Activated T-cell treated with anti-CD3 and anti-CD28 coated beads, Interleukin-2, amount 50 U/mL, for 72 hours (primary cell): ENCODE data around the gene MLH3. TPM values are rescaled to one million over a fixed set of nuclear protein-coding genes. Genes with fewer than 3 reads are reported as not detected.

ENCODE experiments used
- ATAC-seq, 2 donors: fragments of 150-1000 bp; cut with Tn5 transposase; replicated peaks in 1 of 2; 2 replicates each; pipeline ENCODE4 v1.10.0; 2021; ENCODE audit warnings: moderate library complexity in 2 of 2, mild to moderate bottlenecking in 1 of 2
- DNase-seq, 2 donors: peaks; one replicate each; pipeline ENCODE4 v3.0.0; 2021 to 2022; ENCODE audit warnings: mixed read lengths in 1 of 2
- H3K27ac Mint-ChIP-seq: one replicate; pipeline ENCODE4 v1.8.0; 2022; ENCODE audit warnings: mild to moderate bottlenecking, moderate library complexity, mixed read lengths
- H3K27me3 Mint-ChIP-seq: one replicate; pipeline ENCODE4 v1.8.0; 2022; ENCODE audit warnings: low read depth, mixed read lengths
- H3K36me3 Mint-ChIP-seq, 2 donors: one replicate each; pipeline ENCODE4 v1.8.0; 2022; ENCODE audit warnings: mixed read lengths in 2 of 2, mild to moderate bottlenecking in 1 of 2; ENCODE audit not compliant: insufficient read depth in 2 of 2
- H3K4me1 Mint-ChIP-seq: one replicate; pipeline ENCODE4 v1.8.0; 2022; ENCODE audit warnings: low read depth, mixed read lengths
- H3K4me3 Mint-ChIP-seq, 2 donors: one replicate each; pipeline ENCODE4 v1.8.0; 2022; ENCODE audit warnings: mild to moderate bottlenecking in 2 of 2, mixed read lengths in 2 of 2, moderate library complexity in 2 of 2
- H3K9me3 Mint-ChIP-seq, 2 donors: one replicate each; pipeline ENCODE4 v1.8.0; 2022; ENCODE audit warnings: mixed read lengths in 2 of 2
- total RNA-seq, 2 donors: library from RNA; stranded (reverse); gene quantifications; one replicate each; pipeline ENCODE4 v1.2.3, GENCODE V29; 2022

Gene MLH3
- total RNA-seq, 2 donors from 2014 or later: 16.9 to 19.3 TPM

DNA sequence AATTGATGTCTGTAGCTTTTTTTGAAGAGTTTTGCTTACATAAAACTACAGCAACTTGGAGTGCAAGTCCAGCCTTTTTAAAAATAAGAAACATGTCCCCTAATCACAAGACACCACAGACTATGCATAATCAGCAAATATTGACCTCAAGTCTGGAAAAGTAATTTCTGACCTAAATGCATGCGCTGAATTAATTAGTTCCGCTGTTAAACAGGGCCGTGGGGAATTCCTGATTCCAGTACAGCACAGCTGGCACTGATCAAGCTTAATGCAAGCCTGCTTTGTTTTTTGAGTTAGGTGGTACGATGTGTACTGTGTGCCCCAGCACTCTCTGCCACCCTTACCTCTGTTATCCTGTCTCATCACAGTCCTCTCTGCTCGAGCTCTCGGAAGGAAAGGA lies 9.2 kb downstream of the MLH3 start:
- no peak for DNase-seq
- H3K27me3 Mint-ChIP-seq: no peaks in the 10 kb centered on the region
- no peak for ATAC-seq
- H3K4me3 Mint-ChIP-seq: no peak overlapping the region
- H3K4me1 Mint-ChIP-seq: peaks cover 30% of the 10 kb centered on the region
- no peak overlapping the region for H3K27ac Mint-ChIP-seq
- peaks cover 1 to 6% of the 10 kb centered on the region in 2 donors for H3K36me3 Mint-ChIP-seq
- H3K9me3 Mint-ChIP-seq: no peaks in the 10 kb centered on the region

DNA sequence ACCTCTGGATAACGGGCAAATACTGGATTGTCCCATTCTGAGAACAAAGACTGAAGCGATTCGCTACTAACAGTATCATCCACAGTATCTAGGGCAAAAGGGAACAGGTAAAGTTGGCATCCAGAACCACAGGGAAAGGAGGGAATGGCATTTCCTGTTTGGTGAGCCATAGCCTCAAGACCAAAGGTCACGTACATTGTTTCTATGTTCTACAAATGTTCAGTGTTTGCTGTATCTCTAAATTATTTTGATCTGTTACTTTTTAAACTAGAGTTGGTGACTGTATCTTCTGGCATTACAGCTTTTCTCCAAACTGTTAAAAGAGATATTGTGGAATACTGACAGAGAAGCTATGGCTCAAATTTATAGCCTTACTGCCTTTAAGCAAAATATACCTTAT lies 9.7 kb downstream of the MLH3 start:
- no peak for DNase-seq
- Mint-ChIP-seq H3K36me3 (peaks cover 4 to 8% of the 10 kb centered on the region in 2 donors), H3K9me3 (no peaks in the 10 kb centered on the region), H3K27me3 (no peaks in the 10 kb centered on the region), H3K4me1 (peaks cover 25% of the 10 kb centered on the region), H3K27ac (no peak overlapping the region), H3K4me3 (no peak overlapping the region)
- ATAC-seq: no peak

DNA sequence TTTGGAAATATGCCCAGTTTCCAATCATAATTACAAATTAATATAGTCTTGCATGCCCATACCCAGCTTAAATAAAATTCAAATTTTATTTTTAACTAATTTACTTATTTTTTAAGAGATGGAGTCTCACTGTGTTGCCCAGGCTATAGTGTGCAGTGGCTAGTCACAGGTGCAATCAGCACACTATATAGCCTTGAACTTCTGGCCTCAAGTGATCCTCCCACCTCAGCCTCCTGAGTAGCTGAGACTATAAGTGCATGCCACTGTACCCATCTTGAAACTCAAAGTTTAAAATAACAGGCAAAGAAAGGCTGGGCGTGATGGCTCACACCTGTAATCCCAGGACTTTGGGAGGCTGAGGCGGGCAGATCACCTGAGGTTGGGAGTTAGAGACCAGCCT lies 10.3 kb downstream of the MLH3 start:
- no peaks in the 10 kb centered on the region for H3K27me3 Mint-ChIP-seq
- peaks cover 19% of the 10 kb centered on the region for H3K4me1 Mint-ChIP-seq
- H3K27ac Mint-ChIP-seq: no peak overlapping the region
- H3K36me3 Mint-ChIP-seq: peaks cover 6% of the 10 kb centered on the region in 2 donors
- ATAC-seq (no peak), DNase-seq (no peak)
- no peaks in the 10 kb centered on the region for H3K9me3 Mint-ChIP-seq
- H3K4me3 Mint-ChIP-seq: no peak overlapping the region

DNA sequence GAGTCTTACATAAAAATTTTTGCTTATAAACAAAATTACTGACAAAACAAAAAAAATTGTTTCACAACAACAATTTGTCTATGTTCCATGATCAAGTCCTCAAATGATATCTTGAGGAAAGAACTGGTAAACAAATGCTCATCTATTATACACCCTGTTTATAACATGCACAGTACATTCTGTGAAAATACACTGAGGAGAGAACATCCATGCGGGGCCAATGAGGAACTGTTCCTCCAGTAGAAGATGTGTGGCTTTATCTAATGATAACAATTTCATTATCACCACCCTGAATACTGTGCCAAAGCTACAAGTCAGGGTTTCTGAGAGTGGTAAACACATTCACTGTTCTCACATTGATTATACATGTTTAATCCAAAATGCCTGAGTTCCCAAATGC lies 10.8 kb downstream of the MLH3 start:
- no peaks in the 10 kb centered on the region for H3K27me3 Mint-ChIP-seq
- no peak overlapping the region for H3K4me3 Mint-ChIP-seq
- no peak overlapping the region for H3K27ac Mint-ChIP-seq
- peaks cover 14% of the 10 kb centered on the region for H3K4me1 Mint-ChIP-seq
- H3K9me3 Mint-ChIP-seq: no peaks in the 10 kb centered on the region
- ATAC-seq: no peak
- peaks cover 6% of the 10 kb centered on the region in 2 donors for H3K36me3 Mint-ChIP-seq
- DNase-seq: no peak

DNA sequence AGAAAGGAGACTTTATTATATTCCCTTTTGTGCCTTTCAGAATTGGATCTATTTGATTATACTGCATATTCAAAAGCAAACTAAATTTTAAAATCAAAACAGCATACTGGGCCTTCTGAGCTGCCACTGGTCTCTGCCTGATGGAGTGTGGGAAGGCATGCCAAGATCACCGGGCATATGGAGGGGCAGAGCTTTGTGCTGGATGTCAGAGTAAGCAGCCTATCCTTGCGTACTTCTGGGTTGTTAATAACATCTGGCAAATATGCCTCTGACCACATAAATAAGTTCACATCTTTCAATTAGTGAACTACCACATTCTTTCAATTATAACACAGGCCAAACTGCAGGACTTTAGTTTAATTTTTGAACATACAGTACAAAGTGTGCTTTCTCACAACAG lies 18.3 kb downstream of the MLH3 start:
- H3K4me1 Mint-ChIP-seq: no peaks in the 10 kb centered on the region
- DNase-seq (no peak), ATAC-seq (no peak)
- H3K36me3 Mint-ChIP-seq: peaks cover 4 to 14% of the 10 kb centered on the region in 2 donors
- no peak overlapping the region for H3K27ac Mint-ChIP-seq
- H3K4me3 Mint-ChIP-seq: no peak overlapping the region
- H3K9me3 Mint-ChIP-seq: no peaks in the 10 kb centered on the region
- H3K27me3 Mint-ChIP-seq: no peaks in the 10 kb centered on the region

DNA sequence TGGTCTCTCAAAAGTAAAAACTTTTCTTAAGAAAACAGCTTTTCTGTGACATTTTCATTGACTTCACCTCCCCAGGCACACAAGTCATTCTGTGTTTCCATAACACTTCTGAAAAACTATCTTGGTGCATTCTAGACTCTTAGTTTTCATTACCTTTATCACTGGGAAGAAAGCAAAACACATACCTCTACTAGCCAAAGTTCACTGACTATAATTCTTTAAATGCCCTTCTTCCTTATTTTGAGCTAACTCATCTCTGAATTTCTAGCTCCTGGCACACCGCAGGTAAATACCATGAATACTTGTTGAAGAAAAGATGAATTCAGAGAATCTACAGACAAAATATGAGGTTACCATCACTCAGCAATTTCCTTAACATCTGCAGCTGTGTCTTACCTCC lies 21.1 kb downstream of the MLH3 start:
- peaks cover 0 to 10% of the 10 kb centered on the region in 2 donors for H3K36me3 Mint-ChIP-seq
- peak overlapping the region; percentile 34 for H3K27ac Mint-ChIP-seq
- ATAC-seq: no peak

DNA sequence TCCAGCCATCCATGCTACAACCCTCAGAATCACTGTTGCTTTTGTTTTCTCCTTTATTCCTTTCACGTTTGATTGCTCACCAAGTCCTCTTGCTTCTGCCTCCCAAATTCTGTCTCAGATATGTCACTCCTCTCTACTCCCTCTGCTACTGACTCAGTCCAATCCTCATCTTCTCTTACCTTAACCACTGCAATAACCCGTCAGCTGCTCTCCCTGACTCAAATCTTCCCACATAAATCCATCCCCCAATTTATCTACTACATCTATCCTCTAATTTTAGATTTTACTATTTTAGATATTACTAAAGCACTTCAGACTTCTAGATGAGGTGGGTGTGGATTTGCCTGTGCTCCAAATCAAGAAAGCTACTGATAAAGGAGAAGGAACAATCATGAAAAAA lies 25.4 kb downstream of the MLH3 start:
- Mint-ChIP-seq H3K4me1 (no peaks in the 10 kb centered on the region), H3K27ac (no peak overlapping the region), H3K4me3 (no peak overlapping the region), H3K9me3 (no peaks in the 10 kb centered on the region), H3K36me3 (peaks cover 2 to 10% of the 10 kb centered on the region in 2 donors), H3K27me3 (no peaks in the 10 kb centered on the region)
- ATAC-seq: no peak
- no peak for DNase-seq

More for the DNA sequence above, 21.1 kb downstream of the MLH3 start:
- Mint-ChIP-seq H3K4me3 (no peak overlapping the region), H3K4me1 (no peaks in the 10 kb centered on the region), H3K27me3 (no peaks in the 10 kb centered on the region), H3K9me3 (no peaks in the 10 kb centered on the region)
- no peak for DNase-seq

DNA sequence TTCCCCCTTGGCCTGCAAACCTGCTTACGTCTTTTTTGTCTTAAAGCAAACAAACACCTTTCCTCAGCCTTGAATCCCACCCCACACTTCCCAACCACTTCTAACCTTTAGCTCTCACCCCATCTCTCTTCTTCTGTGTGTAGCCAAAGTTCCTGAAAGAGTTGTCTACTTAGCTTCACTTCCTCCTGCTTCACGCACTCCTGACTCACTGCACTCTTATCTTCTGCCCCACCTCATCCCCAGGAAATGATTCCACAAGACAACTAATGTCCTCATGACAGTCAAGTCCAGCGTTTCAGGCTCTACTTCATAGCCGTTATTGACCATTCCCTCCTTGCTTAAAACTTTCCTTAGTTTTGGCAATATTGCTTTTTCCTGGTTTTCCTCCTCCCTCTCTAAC lies 26.2 kb downstream of the MLH3 start:
- DNase-seq: no peak
- no peak overlapping the region for H3K4me3 Mint-ChIP-seq
- H3K27me3 Mint-ChIP-seq: no peaks in the 10 kb centered on the region
- ATAC-seq: no peak
- no peaks in the 10 kb centered on the region for H3K9me3 Mint-ChIP-seq
- no peaks in the 10 kb centered on the region for H3K4me1 Mint-ChIP-seq
- no peak overlapping the region for H3K27ac Mint-ChIP-seq
- H3K36me3 Mint-ChIP-seq: peaks cover 4 to 9% of the 10 kb centered on the region in 2 donors

DNA sequence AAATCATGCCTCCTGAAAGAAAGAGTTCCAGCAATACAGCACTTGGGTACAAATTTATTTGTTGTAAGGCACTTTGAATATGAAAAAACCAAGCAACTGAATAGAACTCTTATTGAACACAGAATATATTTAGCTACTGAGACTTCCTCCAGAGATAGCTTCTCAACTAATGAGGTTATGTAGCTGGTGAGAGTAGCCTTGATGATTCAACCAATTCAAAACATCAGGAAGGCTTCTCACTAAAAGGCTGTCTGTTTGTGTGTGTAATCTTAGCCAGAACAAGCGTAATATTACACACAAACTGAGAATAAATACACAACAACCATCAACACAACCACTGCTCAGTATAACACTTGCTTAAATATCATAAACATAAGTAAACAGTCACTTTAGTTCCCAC lies 28.2 kb downstream of the MLH3 start:
- Mint-ChIP-seq H3K4me3 (no peak overlapping the region), H3K4me1 (no peaks in the 10 kb centered on the region), H3K27ac (no peak overlapping the region), H3K27me3 (no peaks in the 10 kb centered on the region), H3K9me3 (no peaks in the 10 kb centered on the region), H3K36me3 (peaks cover 4 to 10% of the 10 kb centered on the region in 2 donors)
- ATAC-seq (no peak), DNase-seq (no peak)

DNA sequence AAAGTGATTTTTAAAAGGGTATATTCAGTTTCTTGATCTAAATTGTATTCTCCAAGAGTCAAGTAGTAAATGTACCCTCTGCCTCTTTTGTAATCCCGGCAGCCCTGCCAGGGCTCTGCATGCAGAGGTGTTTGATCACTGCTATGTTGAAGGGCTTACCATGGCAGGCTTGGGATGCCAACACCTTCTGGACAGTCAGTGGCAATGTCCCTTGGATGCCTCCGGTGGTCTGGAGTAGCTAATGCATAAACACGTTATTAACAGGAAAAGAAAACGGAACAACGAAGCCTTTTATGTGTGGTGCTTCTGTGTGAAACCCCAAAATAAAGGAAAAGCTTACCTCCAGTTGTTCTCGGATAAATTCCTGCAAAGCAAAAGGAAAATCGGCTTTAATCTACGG lies 28.6 kb downstream of the MLH3 start:
- no peak for DNase-seq
- no peaks in the 10 kb centered on the region for H3K27me3 Mint-ChIP-seq
- no peaks in the 10 kb centered on the region for H3K9me3 Mint-ChIP-seq
- no peak overlapping the region for H3K27ac Mint-ChIP-seq
- no peak overlapping the region for H3K4me3 Mint-ChIP-seq
- peaks cover 4 to 10% of the 10 kb centered on the region in 2 donors for H3K36me3 Mint-ChIP-seq
- no peak for ATAC-seq
- H3K4me1 Mint-ChIP-seq: no peaks in the 10 kb centered on the region

DNA sequence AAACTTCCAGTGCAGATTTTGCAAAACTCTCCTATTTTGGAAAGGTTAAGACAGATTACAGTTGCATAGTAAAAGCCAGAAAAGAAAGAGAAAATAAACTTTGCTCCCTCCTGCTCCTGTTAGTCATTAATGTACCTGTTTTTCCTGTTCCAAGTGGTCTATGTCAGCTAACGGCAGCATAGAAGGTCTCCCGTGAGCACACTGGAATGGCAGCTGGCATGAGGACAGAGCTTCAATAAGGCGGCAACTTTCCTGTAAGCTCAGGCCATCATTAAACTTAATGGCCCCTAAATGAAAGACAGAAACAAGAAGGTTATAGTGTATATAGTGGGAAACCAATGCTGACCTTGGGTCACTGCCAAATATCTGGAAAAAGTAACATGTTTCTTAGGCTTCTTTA lies 32.6 kb downstream of the MLH3 start:
- ATAC-seq (no peak), DNase-seq (no peak)
- H3K27ac Mint-ChIP-seq: no peak overlapping the region
- H3K27me3 Mint-ChIP-seq: no peaks in the 10 kb centered on the region
- no peaks in the 10 kb centered on the region for H3K9me3 Mint-ChIP-seq
- H3K36me3 Mint-ChIP-seq: peaks cover 4 to 17% of the 10 kb centered on the region in 2 donors
- no peaks in the 10 kb centered on the region for H3K4me1 Mint-ChIP-seq
- H3K4me3 Mint-ChIP-seq: no peak overlapping the region

DNA sequence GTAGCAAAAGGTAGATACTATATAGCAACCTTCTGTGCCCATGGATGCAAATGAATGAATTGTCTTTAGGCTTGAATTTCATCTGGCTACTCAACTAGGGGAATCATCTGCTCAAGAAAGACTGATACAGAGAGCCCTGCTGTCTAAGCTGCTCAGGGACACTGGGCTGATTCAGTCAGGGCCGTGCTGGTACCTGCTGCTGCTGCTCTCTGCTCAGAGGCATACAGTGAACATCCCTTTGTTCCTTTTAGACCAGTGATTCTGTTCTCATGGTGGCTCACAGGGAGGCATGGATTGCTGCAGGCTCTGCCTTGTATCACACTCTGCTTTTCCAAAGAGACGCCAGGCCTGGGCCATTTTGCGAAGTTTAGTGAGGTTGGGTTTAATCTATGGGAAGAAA lies 34.5 kb downstream of the MLH3 start:
- ATAC-seq: no peak
- H3K36me3 Mint-ChIP-seq: peaks cover 3 to 18% of the 10 kb centered on the region in 2 donors
- H3K9me3 Mint-ChIP-seq: no peaks in the 10 kb centered on the region
- no peak overlapping the region for H3K4me3 Mint-ChIP-seq
- no peaks in the 10 kb centered on the region for H3K27me3 Mint-ChIP-seq
- no peak for DNase-seq
- H3K4me1 Mint-ChIP-seq: peaks cover 4% of the 10 kb centered on the region
- no peak overlapping the region for H3K27ac Mint-ChIP-seq

DNA sequence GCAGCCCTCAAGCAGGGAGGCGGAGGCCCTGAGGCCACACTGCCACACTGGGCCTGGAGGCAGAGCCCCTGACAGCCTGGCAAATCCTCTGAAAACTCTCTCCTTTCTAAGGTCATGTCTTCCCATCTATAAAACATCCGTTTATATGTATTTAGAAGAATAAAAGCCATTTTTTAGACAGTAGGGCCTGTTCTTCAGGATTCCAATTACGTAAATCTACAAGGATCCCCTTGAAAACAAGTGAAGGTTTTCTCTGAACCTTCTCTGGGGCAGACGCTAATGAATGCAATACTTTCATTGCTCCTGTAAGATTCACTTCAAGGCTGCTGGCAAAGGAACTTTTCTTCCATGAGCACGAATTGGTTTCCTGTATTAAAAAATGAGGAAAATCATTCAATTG lies 35.8 kb downstream of the MLH3 start:
- Mint-ChIP-seq H3K36me3 (peaks cover 3 to 16% of the 10 kb centered on the region in 2 donors), H3K4me3 (no peak overlapping the region), H3K27me3 (no peaks in the 10 kb centered on the region), H3K9me3 (no peaks in the 10 kb centered on the region), H3K27ac (no peak overlapping the region), H3K4me1 (peaks cover 17% of the 10 kb centered on the region)
- ATAC-seq: no peak
- DNase-seq: no peak

DNA sequence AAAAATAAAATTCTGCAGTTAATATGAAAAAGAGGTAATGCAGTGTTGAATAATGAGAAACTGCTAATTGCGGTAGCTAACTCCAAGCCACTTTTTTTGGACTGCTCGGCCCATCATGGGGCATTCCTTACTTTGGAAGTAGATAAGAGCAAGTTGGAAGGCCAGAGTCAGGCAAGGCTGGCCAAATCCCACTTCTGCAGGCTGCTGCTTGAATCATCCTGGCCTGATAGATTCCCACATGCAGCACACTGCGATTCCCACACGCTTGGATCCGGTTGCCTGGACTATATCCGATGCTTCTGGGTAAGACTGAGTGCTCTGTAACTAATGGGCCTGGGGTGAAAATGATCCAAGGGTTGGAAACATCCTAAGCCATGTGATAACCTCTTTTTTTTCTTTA lies 38.0 kb downstream of the MLH3 start:
- no peaks in the 10 kb centered on the region for H3K9me3 Mint-ChIP-seq

More for the DNA sequence above, 38.0 kb downstream of the MLH3 start:
- Mint-ChIP-seq H3K36me3 (peaks cover 1 to 28% of the 10 kb centered on the region in 2 donors), H3K4me3 (no peak overlapping the region), H3K27ac (no peak overlapping the region), H3K27me3 (no peaks in the 10 kb centered on the region), H3K4me1 (peaks cover 28% of the 10 kb centered on the region)
- DNase-seq: no peak
- ATAC-seq: no peak
